ENCODE data around the gene VTI1A.
"Not testable (repeated sequence)": the region's sequence is repeated elsewhere in the genome, so short reads cannot be mapped to it uniquely, and the experiment has no call there.

The VTI1A gene

DNA sequence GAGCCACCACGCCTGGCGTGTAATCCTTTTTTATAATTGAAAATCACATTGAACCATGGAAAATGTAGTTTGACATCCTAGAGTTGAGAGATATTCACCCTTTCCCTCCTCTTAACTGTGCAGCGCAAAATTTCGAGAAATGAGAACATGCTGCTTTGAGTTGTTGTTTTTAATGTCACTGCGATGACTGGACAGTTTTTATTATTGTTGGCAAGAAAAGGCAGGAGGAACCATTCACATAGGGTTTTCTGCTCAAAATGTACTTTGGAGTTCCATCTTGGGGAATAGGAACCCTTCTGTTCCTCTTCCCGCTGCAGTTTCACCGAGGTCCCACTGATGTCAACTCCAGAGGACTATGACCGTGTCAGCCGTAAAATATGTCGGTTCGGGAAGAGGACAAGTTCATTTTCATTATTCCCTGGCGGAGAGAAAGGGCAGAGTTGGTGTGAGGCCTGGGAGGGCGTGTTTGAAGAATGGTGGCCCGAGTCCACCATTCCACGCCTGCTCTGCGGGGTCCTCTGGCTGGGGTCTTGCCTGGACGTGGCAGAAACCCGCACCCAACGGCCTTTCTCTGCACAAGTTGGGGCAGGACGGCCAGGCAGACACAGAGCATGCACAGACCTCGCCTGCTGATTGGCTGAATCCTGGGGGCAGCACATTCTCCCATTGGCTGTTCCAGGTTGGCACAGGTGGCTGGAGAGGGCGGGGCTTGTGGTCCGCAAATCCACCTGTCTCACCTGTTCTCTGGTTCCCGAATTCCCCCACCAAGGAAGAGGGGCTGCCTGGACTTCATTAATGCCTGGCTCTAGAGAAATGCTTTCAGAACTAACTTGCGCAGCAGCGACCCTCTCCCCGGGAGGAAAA is 397.9 kb downstream of the VTI1A start:
- Mint-ChIP-seq H3K9me3 (peaks cover 21% of the 10 kb centered on the region), H3K4me3 (no peak overlapping the region), H3K27ac (no peak overlapping the region), H3K4me1 (ENCODE audit: low read depth) (no peaks in the 10 kb centered on the region), H3K27me3 (ENCODE audit: low read depth) (no peaks in the 10 kb centered on the region), H3K36me3 (ENCODE audit: low read depth) (peaks cover 3% of the 10 kb centered on the region)

DNA sequence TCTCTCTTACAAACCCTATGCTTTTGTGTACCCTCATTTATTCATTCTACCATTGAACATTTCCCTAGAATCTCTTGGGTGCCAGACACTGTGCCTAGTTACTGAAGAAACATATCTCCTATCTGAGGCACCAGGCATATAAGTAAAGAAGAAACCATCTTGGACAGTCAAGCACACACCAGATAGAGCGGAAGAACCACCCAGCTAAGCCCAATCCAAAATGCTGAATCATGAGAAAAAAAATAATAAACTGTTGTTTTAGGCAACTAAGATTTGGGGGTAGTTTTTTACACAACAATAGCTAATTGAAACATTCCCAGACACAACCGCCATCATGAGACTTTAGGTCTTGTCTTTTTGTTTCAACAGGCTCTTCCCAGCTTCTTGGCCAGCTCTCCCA is 400.8 kb downstream of the VTI1A start:
- H3K4me3 Mint-ChIP-seq = no peak overlapping the region
- peaks cover 3% of the 10 kb centered on the region for H3K36me3 Mint-ChIP-seq (ENCODE audit: low read depth)
- H3K4me1 Mint-ChIP-seq (ENCODE audit: low read depth) = no peaks in the 10 kb centered on the region
- peaks cover 3% of the 10 kb centered on the region for H3K27me3 Mint-ChIP-seq (ENCODE audit: low read depth)
- no peak overlapping the region for H3K27ac Mint-ChIP-seq
- peaks cover 21% of the 10 kb centered on the region for H3K9me3 Mint-ChIP-seq

DNA sequence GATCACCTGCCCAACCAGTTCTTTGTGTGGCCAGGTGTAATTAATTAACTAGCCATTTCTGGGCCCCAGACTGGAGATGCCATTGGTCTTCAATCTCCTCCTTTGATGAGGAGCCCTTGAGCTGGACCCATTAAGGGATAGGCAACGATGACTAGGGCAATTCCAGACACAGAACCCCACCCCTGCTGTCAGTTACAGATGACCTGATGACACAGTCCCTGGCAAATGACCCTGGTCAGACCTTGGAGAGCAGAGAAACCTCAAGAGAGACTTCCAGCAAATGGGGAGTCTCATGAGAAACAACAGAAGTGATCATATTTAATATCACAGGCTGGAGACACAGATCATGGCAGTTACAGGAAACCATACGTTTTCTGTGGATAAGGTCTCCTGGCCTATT is 401.2 kb downstream of the VTI1A start:
- Mint-ChIP-seq H3K4me3 (no peak overlapping the region), H3K36me3 (ENCODE audit: low read depth) (peaks cover 3% of the 10 kb centered on the region), H3K4me1 (ENCODE audit: low read depth) (no peaks in the 10 kb centered on the region), H3K27ac (no peak overlapping the region), H3K9me3 (peaks cover 21% of the 10 kb centered on the region), H3K27me3 (ENCODE audit: low read depth) (peaks cover 3% of the 10 kb centered on the region)

- Mint-ChIP-seq H3K4me1 (ENCODE audit: low read depth) (no peaks in the 10 kb centered on the region), H3K36me3 (ENCODE audit: low read depth) (peaks cover 3% of the 10 kb centered on the region), H3K27ac (no peak overlapping the region), H3K27me3 (ENCODE audit: low read depth) (peaks cover 3% of the 10 kb centered on the region), H3K4me3 (no peak overlapping the region), H3K9me3 (peaks cover 21% of the 10 kb centered on the region)
These were observed 401.9 kb downstream of the VTI1A start for GRCh38 chr10:112848868-112849430.

DNA sequence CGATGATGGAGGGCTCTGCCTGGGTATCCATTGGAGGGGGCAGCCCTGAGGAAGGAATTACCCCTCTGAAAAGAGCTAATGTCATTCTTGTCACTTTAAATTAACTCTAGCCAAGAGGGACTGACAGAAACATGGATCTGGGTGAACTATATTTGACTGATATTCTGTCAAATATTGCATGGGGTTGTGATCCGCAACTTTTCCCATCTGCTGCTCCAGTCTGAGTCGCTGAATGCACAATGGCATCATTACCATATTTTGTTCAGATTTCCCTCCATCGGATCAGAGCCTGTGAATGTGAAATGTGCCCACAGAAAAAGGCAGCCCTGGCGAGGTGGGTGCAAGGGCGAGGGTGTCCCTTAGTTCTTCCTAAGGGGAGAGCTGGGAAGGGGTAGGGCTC is 402.5 kb downstream of the VTI1A start:
- no peaks in the 10 kb centered on the region for H3K4me1 Mint-ChIP-seq (ENCODE audit: low read depth)
- peaks cover 3% of the 10 kb centered on the region for H3K36me3 Mint-ChIP-seq (ENCODE audit: low read depth)
- no peak overlapping the region for H3K4me3 Mint-ChIP-seq
- H3K9me3 Mint-ChIP-seq = peaks cover 21% of the 10 kb centered on the region
- no peak overlapping the region for H3K27ac Mint-ChIP-seq
- peaks cover 3% of the 10 kb centered on the region for H3K27me3 Mint-ChIP-seq (ENCODE audit: low read depth)

DNA sequence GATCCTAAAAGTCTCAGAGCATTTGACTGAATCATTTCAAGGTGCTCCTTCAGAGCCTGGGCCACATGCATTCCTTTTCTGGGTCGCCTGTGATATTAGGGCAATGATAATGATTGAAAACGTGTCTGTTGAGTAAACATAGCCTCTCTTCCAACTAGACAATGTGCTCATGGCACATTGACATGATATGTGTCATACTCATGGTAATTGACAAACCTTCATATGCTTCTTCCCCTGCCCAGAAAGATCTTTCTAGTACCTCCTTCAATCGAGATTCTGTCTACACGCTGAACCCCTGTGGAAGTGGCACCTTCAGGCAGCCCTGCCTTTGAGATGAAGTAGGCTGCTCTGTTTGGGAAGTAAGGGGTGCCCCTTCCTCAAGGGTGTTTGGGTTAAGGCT is 404.2 kb downstream of the VTI1A start:
- Mint-ChIP-seq H3K4me3 (no peak overlapping the region), H3K4me1 (ENCODE audit: low read depth) (no peaks in the 10 kb centered on the region), H3K36me3 (ENCODE audit: low read depth) (peaks cover 3% of the 10 kb centered on the region), H3K27me3 (ENCODE audit: low read depth) (peaks cover 3% of the 10 kb centered on the region), H3K27ac (no peak overlapping the region), H3K9me3 (peaks cover 19% of the 10 kb centered on the region)

GRCh38 chr10:112851588-112852211 is 404.7 kb downstream of the VTI1A start:
- H3K27me3 Mint-ChIP-seq (ENCODE audit: low read depth) = peaks cover 3% of the 10 kb centered on the region
- peaks cover 18% of the 10 kb centered on the region for H3K9me3 Mint-ChIP-seq
- peaks cover 3% of the 10 kb centered on the region for H3K36me3 Mint-ChIP-seq (ENCODE audit: low read depth)
- no peak overlapping the region for H3K27ac Mint-ChIP-seq
- no peak overlapping the region for H3K4me3 Mint-ChIP-seq
- H3K4me1 Mint-ChIP-seq (ENCODE audit: low read depth) = no peaks in the 10 kb centered on the region

- H3K27ac Mint-ChIP-seq = no peak overlapping the region
These were observed 405.3 kb downstream of the VTI1A start for GRCh38 chr10:112852306-112852705.

DNA sequence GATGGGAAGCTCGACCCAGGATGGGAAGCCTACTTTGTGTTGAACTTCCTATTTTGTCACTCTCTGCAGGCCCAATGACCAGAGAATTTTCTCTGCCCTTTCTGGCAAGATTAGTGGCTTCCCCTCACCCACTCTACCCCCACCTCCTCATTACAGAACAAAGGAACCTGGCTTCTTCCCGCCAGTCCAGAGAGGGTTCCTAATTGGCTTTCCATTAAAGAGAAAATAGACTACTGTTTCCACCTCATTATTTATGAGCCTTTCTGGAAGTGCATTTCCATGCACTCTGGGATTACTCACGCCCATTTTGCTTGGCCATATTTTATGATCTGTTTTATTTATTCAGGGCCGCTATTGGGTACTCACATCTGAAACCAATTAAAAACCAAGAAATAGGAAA is 408.1 kb downstream of the VTI1A start:
- H3K27me3 Mint-ChIP-seq (ENCODE audit: low read depth) = peaks cover 3% of the 10 kb centered on the region
- peaks cover 6% of the 10 kb centered on the region for H3K9me3 Mint-ChIP-seq
- H3K36me3 Mint-ChIP-seq (ENCODE audit: low read depth) = no peaks in the 10 kb centered on the region
- H3K4me3 Mint-ChIP-seq = no peak overlapping the region
- no peak overlapping the region for H3K27ac Mint-ChIP-seq
- H3K4me1 Mint-ChIP-seq (ENCODE audit: low read depth) = no peaks in the 10 kb centered on the region

More at GRCh38 chr10:112852306-112852705, 405.3 kb downstream of the VTI1A start:
- no peak overlapping the region for H3K4me3 Mint-ChIP-seq
- peaks cover 14% of the 10 kb centered on the region for H3K9me3 Mint-ChIP-seq
- peaks cover 3% of the 10 kb centered on the region for H3K27me3 Mint-ChIP-seq (ENCODE audit: low read depth)
- H3K36me3 Mint-ChIP-seq (ENCODE audit: low read depth) = peaks cover 3% of the 10 kb centered on the region
- no peaks in the 10 kb centered on the region for H3K4me1 Mint-ChIP-seq (ENCODE audit: low read depth)

DNA sequence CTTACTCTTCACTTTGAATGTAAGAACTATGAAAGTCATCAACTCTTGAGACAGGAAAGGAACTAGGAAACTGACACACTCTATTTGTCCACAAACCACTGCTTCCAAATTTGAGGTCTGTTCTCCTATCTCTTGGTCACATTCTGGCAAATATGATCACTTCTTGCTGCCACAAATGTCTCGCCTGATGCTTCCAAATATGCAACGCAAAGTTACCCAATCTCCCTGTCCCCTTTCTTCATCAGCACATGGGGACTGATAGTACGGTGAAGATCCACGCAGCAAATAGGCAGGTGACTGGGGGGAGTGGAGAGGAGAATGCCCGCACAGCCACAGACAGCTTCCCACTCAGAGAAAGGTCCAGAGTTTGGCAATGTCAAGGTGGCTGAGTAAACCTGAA is 410.5 kb downstream of the VTI1A start:
- peaks cover 6% of the 10 kb centered on the region for H3K9me3 Mint-ChIP-seq
- no peaks in the 10 kb centered on the region for H3K27me3 Mint-ChIP-seq (ENCODE audit: low read depth)
- no peaks in the 10 kb centered on the region for H3K4me1 Mint-ChIP-seq (ENCODE audit: low read depth)
- H3K27ac Mint-ChIP-seq = no peak overlapping the region
- H3K4me3 Mint-ChIP-seq = no peak overlapping the region
- no peaks in the 10 kb centered on the region for H3K36me3 Mint-ChIP-seq (ENCODE audit: low read depth)

DNA sequence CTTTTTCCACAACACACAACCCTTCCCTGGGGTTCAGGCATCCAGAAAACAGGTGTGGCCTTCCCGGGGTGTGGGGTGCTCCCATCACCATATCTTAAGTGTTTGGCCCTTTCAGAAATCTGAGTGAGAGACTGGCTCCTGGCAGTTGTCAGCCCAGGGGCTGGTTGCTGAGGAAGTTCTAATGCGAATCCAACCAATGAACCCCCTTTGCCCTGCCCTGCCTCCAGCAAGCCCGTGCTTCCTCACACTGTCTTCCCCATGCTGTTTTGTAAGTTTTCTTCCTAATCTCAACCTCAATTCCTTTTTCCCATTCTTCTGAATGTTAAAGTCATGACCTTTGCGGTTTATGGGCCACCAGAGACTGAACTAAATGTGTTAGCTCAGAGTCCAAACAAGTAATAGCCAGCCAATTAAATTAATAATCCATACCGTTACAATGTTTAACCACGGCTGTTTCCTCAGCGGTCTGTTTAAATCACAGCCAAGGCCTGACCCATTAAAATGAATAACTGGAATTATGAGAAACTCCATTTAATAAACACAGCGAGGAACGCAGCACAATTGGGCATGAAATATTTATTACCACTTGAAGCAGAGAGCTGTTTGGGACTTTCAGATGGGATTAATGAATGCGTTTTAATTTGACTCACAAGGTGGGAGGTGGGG is 412.1 kb downstream of the VTI1A start:
- Mint-ChIP-seq H3K9me3 (peaks cover 10% of the 10 kb centered on the region), H3K4me3 (no peak overlapping the region), H3K4me1 (ENCODE audit: low read depth) (no peaks in the 10 kb centered on the region), H3K36me3 (ENCODE audit: low read depth) (no peaks in the 10 kb centered on the region), H3K27me3 (ENCODE audit: low read depth) (no peaks in the 10 kb centered on the region), H3K27ac (no peak overlapping the region)

DNA sequence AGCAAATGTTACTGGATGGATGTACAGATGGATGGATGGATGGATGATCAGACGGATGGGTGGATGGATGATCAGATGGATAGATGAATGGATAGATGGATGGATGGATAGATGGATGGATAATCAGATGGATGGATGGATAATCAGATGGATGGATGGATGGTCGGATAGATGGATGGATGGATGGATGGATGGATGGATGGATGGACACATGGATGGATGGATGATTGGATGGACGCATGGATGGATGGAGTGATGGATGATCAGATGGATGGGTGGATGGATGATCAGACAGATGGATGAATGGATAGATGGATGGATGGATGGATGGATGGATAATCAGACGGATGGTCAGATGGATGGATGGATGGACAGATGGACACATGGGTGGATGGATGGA is 412.8 kb downstream of the VTI1A start:
- H3K9me3 Mint-ChIP-seq = peaks cover 10% of the 10 kb centered on the region
- no peaks in the 10 kb centered on the region for H3K27me3 Mint-ChIP-seq (ENCODE audit: low read depth)
- no peaks in the 10 kb centered on the region for H3K36me3 Mint-ChIP-seq (ENCODE audit: low read depth)
- no peak overlapping the region for H3K4me3 Mint-ChIP-seq
- no peak overlapping the region for H3K27ac Mint-ChIP-seq
- H3K4me1 Mint-ChIP-seq (ENCODE audit: low read depth) = no peaks in the 10 kb centered on the region

DNA sequence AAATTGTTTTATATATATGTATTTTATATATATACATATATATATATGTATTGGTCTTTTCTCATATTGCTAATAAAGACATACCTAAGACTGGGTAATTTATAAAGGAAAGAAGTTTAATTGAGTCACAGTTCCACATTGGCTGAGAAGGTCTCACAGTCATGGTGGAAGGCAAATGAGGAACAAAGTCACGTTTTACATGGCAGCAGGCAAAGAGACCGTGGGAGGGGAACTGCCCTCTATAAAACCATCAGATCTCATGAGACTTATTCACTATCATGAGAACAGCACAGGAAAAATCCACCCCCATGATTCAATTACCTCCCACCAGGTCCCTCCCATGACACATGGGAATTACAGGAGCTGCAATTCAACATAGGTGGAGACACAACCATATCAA is 416.4 kb downstream of the VTI1A start:
- not testable (repeated sequence) for H3K36me3 Mint-ChIP-seq (ENCODE audit: low read depth); H3K4me1 Mint-ChIP-seq (ENCODE audit: low read depth); H3K27me3 Mint-ChIP-seq (ENCODE audit: low read depth); H3K4me3 Mint-ChIP-seq; H3K27ac Mint-ChIP-seq
- H3K9me3 Mint-ChIP-seq = peaks cover 13% of the 10 kb centered on the region

Data from T-helper 1 cell treated with Interleukin-12 subunit alpha and Interleukin-12 subunit beta and Interleukin-4 antibody, amounts not matched to agents 30 μg/mL and 1 μg/mL, for 36 hours (primary cell).